Fibroblast of lung (primary cell): ENCODE data around the gene COL10A1. TPM values are rescaled to one million over a fixed set of nuclear protein-coding genes. Genes with fewer than 3 reads are reported as not detected.

Experiments used
- DNase-seq, 2 donors: peaks; one replicate each; pipeline versions ENCODE4 v3.0.0 to v3.0.0-alpha.2; 2010; ENCODE audit warnings: low read depth in 2 of 2
- H2AFZ ChIP-seq: 2 replicates; pipeline ENCODE4 v1.5.1; 2012; ENCODE audit warnings: low read length, control low read depth, inconsistent platforms
- H3K27ac ChIP-seq: 2 replicates; pipeline ENCODE4 v1.5.1; 2011; ENCODE audit warnings: low read length, control low read depth; ENCODE audit not compliant: insufficient read depth
- H3K27me3 ChIP-seq: 2 replicates; pipeline ENCODE4 v1.5.1; 2011; ENCODE audit warnings: mild to moderate bottlenecking, low read length; ENCODE audit not compliant: control insufficient read depth, insufficient read depth
- H3K36me3 ChIP-seq: 2 replicates; pipeline ENCODE4 v1.5.1; 2011; ENCODE audit warnings: low read length; ENCODE audit not compliant: control insufficient read depth, insufficient read depth
- H3K4me1 ChIP-seq: 2 replicates; pipeline ENCODE4 v1.5.1; 2011; ENCODE audit warnings: low read length; ENCODE audit not compliant: control insufficient read depth, insufficient read depth; ENCODE audit errors: extremely low read depth
- H3K4me2 ChIP-seq: 2 replicates; pipeline ENCODE4 v1.5.1; 2011; ENCODE audit warnings: low read length, control low read depth; ENCODE audit not compliant: insufficient read depth; ENCODE audit errors: extremely low read depth
- H3K4me3 ChIP-seq, 4 experiments: fragments of 200-600 bp in 1 of 4; sonication (generic) in 1 of 4; replicated peaks in 1 of 4; 2 replicates each; pipeline ENCODE4 v1.5.1; 2011 to 2016; ENCODE audit warnings: low read length in 4 of 4, low read depth in 3 of 4, mild to moderate bottlenecking in 3 of 4, control low read depth in 2 of 4, inconsistent platforms in 1 of 4, mixed read lengths in 1 of 4; ENCODE audit not compliant: insufficient read depth in 1 of 4; ENCODE audit errors: control extremely low read depth in 1 of 4
- H3K79me2 ChIP-seq: 2 replicates; pipeline ENCODE4 v1.5.1; 2012; ENCODE audit warnings: mild to moderate bottlenecking, low read length, inconsistent platforms; ENCODE audit not compliant: control insufficient read depth, insufficient read depth
- H3K9ac ChIP-seq: 2 replicates; pipeline ENCODE4 v1.5.1; 2011; ENCODE audit warnings: mild to moderate bottlenecking, low read length, control low read depth; ENCODE audit not compliant: insufficient read depth
- H3K9me3 ChIP-seq: 2 replicates; pipeline ENCODE4 v1.5.1; 2012; ENCODE audit warnings: low read depth, low read length; ENCODE audit not compliant: control insufficient read depth, insufficient read depth
- H4K20me1 ChIP-seq: 2 replicates; pipeline ENCODE4 v1.5.1; 2011; ENCODE audit warnings: low read length; ENCODE audit not compliant: control insufficient read depth, insufficient read depth; ENCODE audit errors: extremely low read depth
- CTCF ChIP-seq, 2 donors: IDR thresholded peaks in 1 of 2; conservative IDR thresholded peaks in 1 of 2; 1 replicate in 1 of 2; 2 replicates in 1 of 2; pipeline ENCODE4 v1.5.1; 2011 to 2012; ENCODE audit warnings: low read length in 2 of 2, control low read depth in 1 of 2, inconsistent platforms in 1 of 2, low read depth in 1 of 2, mild to moderate bottlenecking in 1 of 2
- EZH2 ChIP-seq: IDR thresholded peaks from 2 replicates; pipeline ENCODE4 v1.5.1; 2012; ENCODE audit warnings: low read length, control low read depth, mild to moderate bottlenecking; ENCODE audit errors: missing control alignments
- polyA plus RNA-seq, 2 donors: library from polyadenylated mRNA; depleted of rRNA in 1 of 2; stranded (reverse) in 1 of 2; unstranded in 1 of 2; fragments of >200 nt; gene quantifications; 2 replicates each; pipeline ENCODE4 v1.2.1, GENCODE V29; 2011 to 2012; ENCODE audit warnings: missing spikeins in 1 of 2
- total RNA-seq: library from RNA; depleted of rRNA; stranded (reverse); fragments of >200 nt; gene quantifications from 2 replicates; pipeline ENCODE4 v1.2.1, GENCODE V29; 2014

The COL10A1 gene
- total and polyA plus RNA-seq, 2 donors (not counting 1 experiment from before 2014, with no cell fraction given) = 17.3 to 40.1 TPM

GRCh38 chr6:116070101-116070500 lies 55.8 kb downstream of the COL10A1 start:
- no peak overlapping the region for H3K4me3 ChIP-seq

More at GRCh38 chr6:116070101-116070500, 55.8 kb downstream of the COL10A1 start:
- Histone ChIP-seq H3K27ac (no peak overlapping the region), H3K9me3 (no peaks in the 10 kb centered on the region), H4K20me1 (no peaks in the 10 kb centered on the region), H3K9ac (no peak overlapping the region), H3K79me2 (no peaks in the 10 kb centered on the region), H3K4me1 (peaks cover 3% of the 10 kb centered on the region), H3K27me3 (no peaks in the 10 kb centered on the region), H3K36me3 (no peaks in the 10 kb centered on the region), H2AFZ (no peak overlapping the region), H3K4me2 (no peak overlapping the region)
- no peak for TF ChIP-seq CTCF (conservative IDR thresholded peaks at IDR 0.05 in 1 of 2, IDR thresholded peaks at IDR 0.05 in 1 of 2; ENCODE audit: low read depth in 1 of 2, low read length in 2 of 2)
- no peak for TF ChIP-seq EZH2
- no peak for DNase-seq

Other genes with a start within 250 kb of the COL10A1 start
- gene FRK, start 65.2 kb downstream of the COL10A1 start, total RNA-seq = 0.33 and 0.77 TPM in 2 replicates
- gene FRK, start 65.2 kb downstream of the COL10A1 start, polyA plus RNA-seq = 0.18 and 0.21 TPM in 2 replicates
- 5.6 and 8.1 TPM in 2 replicates for gene NT5DC1, start 25.3 kb downstream of the COL10A1 start, total RNA-seq
- gene NT5DC1, start 25.3 kb downstream of the COL10A1 start, polyA plus RNA-seq = 17.9 and 20.0 TPM in 2 replicates
- gene TSPYL4, start 127.9 kb upstream of the COL10A1 start, total RNA-seq = 3.9 and 5.3 TPM in 2 replicates
- gene TSPYL4, start 127.9 kb upstream of the COL10A1 start, polyA plus RNA-seq = 21.6 and 25.0 TPM in 2 replicates
- 83.0 and 93.0 TPM in 2 replicates for gene TSPYL1, start 153.8 kb upstream of the COL10A1 start, total RNA-seq
- 73.6 and 82.0 TPM in 2 replicates for gene TSPYL1, start 153.8 kb upstream of the COL10A1 start, polyA plus RNA-seq
- gene DSE, start 244.8 kb upstream of the COL10A1 start, total RNA-seq = 89.2 and 106 TPM in 2 replicates
- gene DSE, start 244.8 kb upstream of the COL10A1 start, polyA plus RNA-seq = 29.0 and 71.0 TPM in 2 replicates